GM12872 (cell line): ENCODE measurements around the gene PHC2.

Experiments used
- TF ChIP-seq, protein P1 (sequence below): IDR thresholded peaks from 3 replicates; pipeline ENCODE4 v1.5.1; 2011; ENCODE audit warnings: low read depth, mild to moderate bottlenecking, low read length, moderate library complexity; ENCODE audit not compliant: insufficient read depth

PHC2 gene

DNA sequence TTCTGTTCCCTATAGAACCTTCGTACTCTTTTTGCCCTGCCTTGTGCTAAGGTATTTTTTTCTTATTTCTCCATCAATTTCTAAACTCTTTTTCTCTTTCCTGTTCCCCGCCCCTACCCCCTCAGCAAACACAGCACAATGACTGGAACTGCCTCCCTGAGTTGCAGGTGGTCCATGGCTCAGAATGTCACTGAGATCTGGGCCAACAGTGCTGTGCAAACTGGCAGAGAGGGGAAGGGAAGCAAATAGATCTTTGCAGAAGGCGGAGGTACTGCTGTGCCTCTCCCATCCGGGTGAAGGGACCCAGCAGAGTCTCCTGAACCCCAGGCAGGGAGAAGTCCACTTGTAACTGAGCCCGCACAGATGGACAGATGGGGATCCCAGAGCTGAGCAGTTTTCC, 77.4 kb downstream of the PHC2 start:
- TF ChIP-seq, protein P1, sequence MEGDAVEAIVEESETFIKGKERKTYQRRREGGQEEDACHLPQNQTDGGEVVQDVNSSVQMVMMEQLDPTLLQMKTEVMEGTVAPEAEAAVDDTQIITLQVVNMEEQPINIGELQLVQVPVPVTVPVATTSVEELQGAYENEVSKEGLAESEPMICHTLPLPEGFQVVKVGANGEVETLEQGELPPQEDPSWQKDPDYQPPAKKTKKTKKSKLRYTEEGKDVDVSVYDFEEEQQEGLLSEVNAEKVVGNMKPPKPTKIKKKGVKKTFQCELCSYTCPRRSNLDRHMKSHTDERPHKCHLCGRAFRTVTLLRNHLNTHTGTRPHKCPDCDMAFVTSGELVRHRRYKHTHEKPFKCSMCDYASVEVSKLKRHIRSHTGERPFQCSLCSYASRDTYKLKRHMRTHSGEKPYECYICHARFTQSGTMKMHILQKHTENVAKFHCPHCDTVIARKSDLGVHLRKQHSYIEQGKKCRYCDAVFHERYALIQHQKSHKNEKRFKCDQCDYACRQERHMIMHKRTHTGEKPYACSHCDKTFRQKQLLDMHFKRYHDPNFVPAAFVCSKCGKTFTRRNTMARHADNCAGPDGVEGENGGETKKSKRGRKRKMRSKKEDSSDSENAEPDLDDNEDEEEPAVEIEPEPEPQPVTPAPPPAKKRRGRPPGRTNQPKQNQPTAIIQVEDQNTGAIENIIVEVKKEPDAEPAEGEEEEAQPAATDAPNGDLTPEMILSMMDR, result no peak

DNA sequence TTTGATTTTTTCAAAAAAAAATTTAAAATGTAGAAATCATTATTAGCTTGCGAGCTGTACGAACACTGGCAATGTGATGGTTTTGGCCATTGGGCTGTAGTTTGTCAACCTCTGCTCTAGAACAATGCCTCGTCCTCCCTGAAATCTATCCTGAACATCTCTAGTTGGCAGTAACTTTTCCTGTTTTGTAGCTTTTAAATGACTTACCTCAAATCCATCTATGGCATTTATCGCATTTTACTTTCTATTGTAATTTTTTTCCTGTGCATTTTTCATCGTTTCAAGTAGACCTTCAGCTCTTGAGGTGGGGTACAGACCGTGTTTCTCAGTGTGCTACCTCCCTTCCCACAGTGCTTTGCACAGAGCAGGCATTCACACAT, 79.6 kb downstream of the PHC2 start:
- TF ChIP-seq, protein P1, result no peak

DNA sequence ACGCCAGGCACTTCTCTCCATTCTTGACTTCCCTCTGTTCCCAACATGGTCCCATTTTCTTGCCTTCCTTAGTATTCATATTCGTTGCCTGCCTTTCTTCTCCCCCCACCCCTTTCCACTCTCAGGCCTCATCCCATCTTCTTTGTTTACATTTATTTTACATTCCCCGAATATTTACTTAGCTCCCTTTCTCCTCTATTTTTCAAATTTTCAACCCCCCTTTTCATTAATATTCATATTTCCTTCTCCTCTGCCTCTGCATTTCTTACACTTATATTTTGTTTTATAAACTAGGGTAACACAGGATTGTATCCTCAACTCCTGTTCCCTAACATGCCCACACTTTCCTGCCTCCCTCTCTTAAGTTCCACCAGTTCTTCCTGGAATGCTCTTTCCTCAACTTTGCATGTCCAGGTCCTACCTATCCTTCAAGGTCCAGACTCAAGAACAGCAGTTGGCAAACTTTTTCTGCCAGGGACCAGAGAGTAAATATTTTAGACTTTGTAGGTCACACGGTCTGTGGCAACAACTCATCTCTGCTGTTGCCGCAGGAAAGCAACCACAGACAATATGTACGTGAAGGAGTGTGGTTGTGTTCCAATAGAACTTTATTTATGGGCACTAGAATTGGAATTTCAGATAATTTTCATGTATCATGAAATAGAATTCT, 80.1 kb downstream of the PHC2 start:
- TF ChIP-seq, protein P1, result no peak

DNA sequence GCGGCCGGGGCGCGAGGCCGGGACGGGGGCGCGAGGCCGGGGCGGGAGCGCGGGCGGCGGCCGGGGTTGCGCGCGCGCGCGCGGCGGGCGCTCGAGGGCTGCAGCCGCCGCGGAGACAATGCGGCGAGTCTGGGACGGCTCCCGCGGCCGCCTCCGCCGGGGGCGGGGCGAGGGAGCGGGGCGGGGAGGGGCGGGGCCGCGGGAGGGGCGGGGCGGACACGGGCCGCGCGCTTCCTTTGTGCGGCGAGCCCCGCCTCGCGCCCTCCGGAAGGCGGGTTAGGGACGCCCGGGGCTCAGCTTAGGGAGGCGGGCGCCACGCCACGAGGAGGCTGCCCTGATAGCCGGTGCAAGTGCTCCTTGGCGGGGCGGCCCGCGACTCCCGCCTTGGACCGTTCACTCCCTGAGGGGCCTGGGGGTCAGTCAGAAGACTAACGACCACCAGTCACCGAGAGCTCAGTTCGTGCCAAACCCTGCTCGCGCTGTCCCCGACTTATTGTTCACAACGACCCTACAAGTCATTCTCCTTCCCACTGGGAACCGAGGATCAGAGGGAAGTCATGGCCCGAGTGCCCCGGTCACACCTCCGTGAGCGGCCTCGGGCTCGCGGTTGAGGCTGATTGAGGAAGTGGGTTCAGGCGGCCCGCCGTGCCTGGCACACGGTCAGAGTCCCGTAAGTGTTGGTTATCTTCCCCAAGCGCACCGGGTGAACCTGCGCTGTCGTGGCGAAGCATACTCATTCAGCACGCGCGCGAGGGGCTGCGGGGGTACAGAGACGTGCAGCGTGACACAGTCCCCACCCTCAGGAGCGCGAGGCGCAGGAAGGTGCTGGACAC, 80.9 kb downstream of the PHC2 start:
- TF ChIP-seq, protein P1, result no peak

DNA sequence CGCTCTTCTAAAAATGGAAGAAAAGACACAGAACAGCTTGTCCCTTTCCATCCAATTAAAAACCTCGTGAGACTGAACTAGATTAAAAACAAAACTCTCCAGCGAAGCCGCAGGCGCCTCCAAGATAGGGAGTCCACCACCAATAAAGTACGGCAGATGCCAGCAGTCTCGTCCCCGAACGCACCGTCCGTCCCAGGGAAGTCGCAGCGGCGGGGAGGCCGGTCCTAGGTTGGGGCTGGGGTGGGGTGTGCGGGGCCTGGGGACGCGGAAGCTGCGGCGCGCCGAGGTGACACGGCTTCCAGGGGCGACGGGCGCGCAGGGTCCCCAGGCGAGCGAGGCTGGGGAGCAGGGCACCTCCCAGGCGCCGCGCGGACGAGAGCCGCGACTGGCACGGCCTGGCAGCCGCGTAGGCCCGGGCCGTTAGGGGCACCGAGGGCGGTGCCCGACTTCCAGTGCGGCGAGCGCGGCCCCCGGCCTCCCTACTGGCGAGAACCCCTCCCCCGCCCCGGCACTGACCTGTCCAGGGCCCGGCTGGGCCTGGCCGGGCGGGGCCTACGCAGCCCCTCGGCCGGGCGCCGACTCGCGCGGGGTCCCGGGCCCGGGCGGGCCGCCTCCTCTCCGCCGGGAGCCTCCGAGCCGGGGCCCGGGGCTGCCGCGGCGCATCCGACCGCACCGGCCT, 81.7 kb downstream of the PHC2 start:
- TF ChIP-seq, protein P1, result no peak

DNA sequence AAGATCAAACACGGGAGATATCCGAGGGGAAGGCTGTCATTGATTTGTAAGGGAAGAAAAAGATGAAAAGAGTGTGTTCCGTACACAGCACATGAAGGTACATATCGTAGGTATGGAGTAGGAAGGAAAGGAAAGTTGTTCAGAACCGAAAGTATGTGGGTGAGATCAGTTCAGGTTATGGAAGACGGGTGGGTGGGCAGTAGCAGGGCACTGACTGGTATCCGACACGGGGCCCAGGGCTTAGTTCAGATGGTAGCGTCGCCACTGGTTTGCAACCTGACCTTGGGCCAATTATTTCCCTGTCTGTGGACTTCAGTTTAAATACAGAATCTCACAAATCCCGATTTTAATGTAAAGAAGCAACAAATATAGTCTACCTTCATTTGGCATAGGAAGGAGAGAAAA, 82.2 kb downstream of the PHC2 start:
- TF ChIP-seq, protein P1, result no peak

DNA sequence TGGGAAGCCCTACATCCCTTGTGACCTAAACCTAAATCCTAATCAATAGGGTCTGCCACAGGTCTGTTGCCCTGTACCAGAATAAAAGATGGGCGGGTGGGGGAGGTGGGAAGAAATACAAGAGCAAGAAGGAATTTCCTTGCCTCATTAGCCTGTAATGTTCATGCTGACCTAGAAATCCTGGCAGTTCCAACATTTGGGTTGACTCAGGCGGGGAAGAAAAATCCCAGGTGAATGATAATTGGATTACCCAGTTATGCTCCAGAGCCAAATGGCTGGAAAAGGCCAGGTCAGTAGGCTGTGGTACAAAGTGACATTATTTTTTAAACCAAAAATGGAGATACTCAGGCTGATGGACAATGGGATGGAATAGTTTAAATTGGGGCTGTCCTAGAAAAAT, 82.7 kb downstream of the PHC2 start:
- TF ChIP-seq, protein P1, result no peak
